Activated CD8-positive, alpha-beta memory T cell treated with anti-CD3 and anti-CD28 coated beads, Interleukin-2, amount 10 ng/mL, durations not matched to agents 7 days and 5 days (primary cell): ENCODE results near the gene SRPK2. TPM values are rescaled to one million over a fixed set of nuclear protein-coding genes. Genes with fewer than 3 reads are reported as not detected.
"Not testable (repeated sequence)": the region's sequence is repeated elsewhere in the genome, so short reads cannot be mapped to it uniquely, and the experiment has no call there.

Experiments
- ATAC-seq: fragments of 150-1000 bp; cut with Tn5 transposase; one replicate; pipeline ENCODE4 v1.10.0; 2021; ENCODE audit warnings: moderate library complexity
- CTCF ChIA-PET: fragments of 350-600 bp; sonication (Branson Sonifier 250); formaldehyde crosslinking; loops from one replicate; lab custom pipeline; 2021; ENCODE audit warnings: antibody characterized with exemption; lab: Charles Lee
- DNase-seq: peaks from one replicate; pipeline ENCODE4 v3.0.0-alpha.2; 2020
- H3K27ac Mint-ChIP-seq: one replicate; pipeline ENCODE4 v1.8.0; 2021; ENCODE audit warnings: mild to moderate bottlenecking, mixed read lengths
- H3K27me3 Mint-ChIP-seq: one replicate; pipeline ENCODE4 v1.8.0; 2021; ENCODE audit warnings: mixed read lengths
- H3K36me3 Mint-ChIP-seq: one replicate; pipeline ENCODE4 v1.8.0; 2021; ENCODE audit warnings: mild to moderate bottlenecking, mixed read lengths
- H3K4me1 Mint-ChIP-seq: one replicate; pipeline ENCODE4 v1.8.0; 2021; ENCODE audit warnings: mixed read lengths
- H3K4me3 Mint-ChIP-seq: one replicate; pipeline ENCODE4 v1.8.0; 2021; ENCODE audit warnings: mild to moderate bottlenecking, moderate library complexity, mixed read lengths
- H3K9me3 Mint-ChIP-seq: one replicate; pipeline ENCODE4 v1.8.0; 2022; ENCODE audit warnings: low read depth, mixed read lengths
- total RNA-seq, 2 experiments: library from RNA; stranded (reverse); gene quantifications; one replicate each; pipeline ENCODE4 v1.2.3, GENCODE V29; 2021

The SRPK2 gene
- total RNA-seq, result 10 to 100 TPM; 40.4 to 41.2 TPM

GRCh38 chr7:105388356-105389087 lies at the start of gene SRPK2:
TSS of gene SRPK2 (minus strand) at chr7:105388921.
- Mint-ChIP-seq H3K36me3 (peaks cover 11% of the 10 kb centered on the region), H3K4me1 (peaks cover 23% of the 10 kb centered on the region), H3K27me3 (no peaks in the 10 kb centered on the region), H3K27ac (peak within 1 kb of the TSS; percentile 80), H3K4me3 (peak within 1 kb of the TSS; percentile 86), H3K9me3 (no peaks in the 10 kb centered on the region)
- CTCF ChIA-PET, result interaction anchor here (1.4 kb wide), 1 partner anchor 42 kb away, joined by 4 read pairs; no protein-coding TSS in a partner anchor
- peak; percentile 84 for DNase-seq
- peak; percentile 92 for ATAC-seq

- Mint-ChIP-seq H3K4me3 (no peak overlapping the region), H3K9me3 (no peaks in the 10 kb centered on the region), H3K27me3 (no peaks in the 10 kb centered on the region), H3K36me3 (no peaks in the 10 kb centered on the region), H3K4me1 (peaks cover 2% of the 10 kb centered on the region), H3K27ac (no peak overlapping the region)
- ATAC-seq (no peak), DNase-seq (no peak)
- CTCF ChIA-PET, result interaction anchor here (0.7 to 1.3 kb wide), 2 partner anchors 8 to 710 kb away, joined by 3 to 4 read pairs; no protein-coding TSS in a partner anchor
Observed at GRCh38 chr7:105438254-105438653, 49.5 kb upstream of the SRPK2 start.

GRCh38 chr7:105437356-105437755 lies 48.6 kb upstream of the SRPK2 start:
- H3K36me3 Mint-ChIP-seq, H3K27me3 Mint-ChIP-seq, CTCF ChIA-PET, H3K27ac Mint-ChIP-seq, H3K4me1 Mint-ChIP-seq, ATAC-seq, H3K9me3 Mint-ChIP-seq, DNase-seq, H3K4me3 Mint-ChIP-seq: not testable (repeated sequence)

GRCh38 chr7:105429746-105430612 lies 41.3 kb upstream of the SRPK2 start:
- Mint-ChIP-seq H3K27me3 (no peaks in the 10 kb centered on the region), H3K4me3 (no peak overlapping the region), H3K36me3 (no peaks in the 10 kb centered on the region), H3K27ac (no peak overlapping the region), H3K9me3 (no peaks in the 10 kb centered on the region), H3K4me1 (peaks cover 8% of the 10 kb centered on the region)
- CTCF ChIA-PET, result interaction anchor here (0.6 to 1.7 kb wide), 12 partner anchors 9 to 512 kb away, joined by 3 to 5 read pairs (median 3); no protein-coding TSS in a partner anchor
- ATAC-seq, result no peak
- peak; percentile 62 for DNase-seq

DNA sequence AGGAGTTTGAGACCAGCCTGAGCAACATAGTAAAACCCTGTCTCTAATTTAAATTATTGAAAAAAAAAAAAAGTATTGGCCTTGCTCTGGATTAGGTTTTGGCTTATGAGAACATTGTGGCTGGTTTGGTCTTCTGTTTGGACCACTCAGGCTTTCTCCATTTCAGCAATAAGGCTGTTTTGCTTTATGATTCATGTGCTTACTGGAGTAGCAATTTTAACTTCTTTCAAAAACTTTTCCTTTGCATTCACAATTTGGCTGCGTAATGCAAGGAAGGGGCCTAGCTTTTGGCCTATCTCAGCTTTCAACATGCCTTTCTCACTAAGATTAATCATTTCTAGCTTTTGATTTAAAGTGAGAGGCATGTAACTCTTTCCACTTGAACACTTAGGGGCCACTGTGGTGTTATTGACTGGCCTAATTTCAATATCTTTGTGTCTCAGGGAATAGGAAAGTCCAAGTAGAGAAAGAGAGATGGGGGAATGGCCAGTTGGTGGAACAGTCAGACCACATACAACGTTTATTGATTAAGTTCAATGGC lies 38.0 kb upstream of the SRPK2 start:
- CTCF ChIA-PET, result no interaction called here
- Mint-ChIP-seq H3K27me3 (no peaks in the 10 kb centered on the region), H3K36me3 (no peaks in the 10 kb centered on the region), H3K27ac (no peak overlapping the region), H3K9me3 (no peaks in the 10 kb centered on the region), H3K4me3 (no peak overlapping the region), H3K4me1 (peaks cover 8% of the 10 kb centered on the region)
- no peak for ATAC-seq
- no peak for DNase-seq

GRCh38 chr7:105423987-105424386 lies 35.3 kb upstream of the SRPK2 start:
- no peak for DNase-seq

GRCh38 chr7:105413887-105414437 lies 25.2 kb upstream of the SRPK2 start:
- DNase-seq, result no peak
- H3K36me3 Mint-ChIP-seq, result no peaks in the 10 kb centered on the region
- H3K4me1 Mint-ChIP-seq, result no peaks in the 10 kb centered on the region
- no peaks in the 10 kb centered on the region for H3K9me3 Mint-ChIP-seq
- no peak for ATAC-seq
- H3K27me3 Mint-ChIP-seq, result no peaks in the 10 kb centered on the region
- H3K27ac Mint-ChIP-seq, result no peak overlapping the region
- no peak overlapping the region for H3K4me3 Mint-ChIP-seq
- CTCF ChIA-PET, result interaction anchor here (0.9 kb wide), 1 partner anchor 9 kb away, joined by 3 read pairs; no protein-coding TSS in a partner anchor

More at GRCh38 chr7:105423987-105424386, 35.3 kb upstream of the SRPK2 start:
- Mint-ChIP-seq H3K27me3 (no peaks in the 10 kb centered on the region), H3K36me3 (no peaks in the 10 kb centered on the region), H3K4me3 (no peak overlapping the region), H3K9me3 (no peaks in the 10 kb centered on the region), H3K27ac (no peak overlapping the region), H3K4me1 (peaks cover 6% of the 10 kb centered on the region)
- no peak for ATAC-seq
- CTCF ChIA-PET, result no interaction called here

DNA sequence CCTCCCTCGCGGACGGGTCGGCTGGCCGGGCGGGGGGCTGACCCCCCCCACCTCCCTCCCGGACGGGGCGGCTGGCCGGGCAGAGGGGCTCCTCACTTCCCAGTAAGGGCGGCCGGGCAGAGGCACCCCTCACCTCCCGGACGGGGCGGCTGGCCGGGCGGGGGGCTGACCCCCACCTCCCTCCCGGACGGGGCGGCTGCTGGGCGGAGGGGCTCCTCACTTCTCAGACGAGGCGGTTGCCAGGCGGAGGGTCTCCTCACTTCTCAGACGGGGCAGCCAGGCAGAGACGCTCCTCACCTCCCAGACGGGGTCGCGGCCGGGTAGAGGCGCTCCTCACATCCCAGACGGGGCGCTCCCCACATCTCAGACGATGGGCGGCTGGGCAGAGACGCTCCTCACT lies 22.1 kb upstream of the SRPK2 start:
- H3K4me1 Mint-ChIP-seq, H3K4me3 Mint-ChIP-seq, H3K27me3 Mint-ChIP-seq, ATAC-seq, H3K36me3 Mint-ChIP-seq, DNase-seq, H3K27ac Mint-ChIP-seq, H3K9me3 Mint-ChIP-seq, CTCF ChIA-PET: not testable (repeated sequence)

- H3K4me3 Mint-ChIP-seq, H3K4me1 Mint-ChIP-seq, H3K36me3 Mint-ChIP-seq, H3K27me3 Mint-ChIP-seq, H3K27ac Mint-ChIP-seq, CTCF ChIA-PET, ATAC-seq, H3K9me3 Mint-ChIP-seq, DNase-seq: not testable (repeated sequence)
Observed at GRCh38 chr7:105409775-105410174, 21.1 kb upstream of the SRPK2 start.

DNA sequence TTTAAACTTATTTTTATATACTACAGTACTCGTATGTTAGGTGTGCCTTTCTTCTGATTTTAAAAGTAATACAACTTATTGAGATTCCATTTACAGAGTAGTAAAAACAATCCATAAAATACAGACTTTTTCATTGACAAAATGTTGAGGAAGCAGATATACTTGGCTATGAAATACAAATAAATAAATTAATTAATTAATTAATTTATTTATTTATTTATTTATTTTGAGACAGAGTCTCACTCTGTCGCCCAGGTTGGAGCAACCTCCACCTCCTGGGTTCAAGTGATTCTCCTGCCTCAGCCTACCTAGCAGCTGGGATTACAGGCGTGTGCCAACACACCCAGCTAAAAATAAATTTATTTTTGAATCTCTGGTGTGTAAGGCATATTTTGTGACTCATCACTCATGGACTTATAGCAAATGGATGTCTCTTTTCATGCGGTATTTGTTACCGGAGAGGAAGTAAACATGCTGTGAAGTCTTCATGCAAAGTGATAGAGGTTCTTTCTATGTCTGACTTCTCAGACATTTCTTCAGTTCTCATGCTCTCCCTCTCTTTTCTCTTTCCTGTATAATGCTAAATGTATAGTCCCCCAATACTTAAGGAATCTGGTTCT lies 20.2 kb upstream of the SRPK2 start:
- Mint-ChIP-seq H3K9me3 (no peaks in the 10 kb centered on the region), H3K27ac (no peak overlapping the region), H3K27me3 (no peaks in the 10 kb centered on the region), H3K4me3 (no peak overlapping the region), H3K36me3 (no peaks in the 10 kb centered on the region), H3K4me1 (no peaks in the 10 kb centered on the region)
- DNase-seq (no peak), ATAC-seq (no peak)
- CTCF ChIA-PET, result no interaction called here

GRCh38 chr7:105403128-105403527 lies 14.4 kb upstream of the SRPK2 start:
- H3K4me1 Mint-ChIP-seq, result no peaks in the 10 kb centered on the region
- no peak for DNase-seq
- no peak for ATAC-seq
- CTCF ChIA-PET, result no interaction called here
- H3K9me3 Mint-ChIP-seq, result no peaks in the 10 kb centered on the region
- no peaks in the 10 kb centered on the region for H3K36me3 Mint-ChIP-seq
- H3K4me3 Mint-ChIP-seq, result no peak overlapping the region
- H3K27me3 Mint-ChIP-seq, result no peaks in the 10 kb centered on the region
- no peak overlapping the region for H3K27ac Mint-ChIP-seq

- no peaks in the 10 kb centered on the region for H3K27me3 Mint-ChIP-seq
- CTCF ChIA-PET, result interaction anchor here (0.8 kb wide), 1 partner anchor 14 kb away, joined by 4 read pairs; no protein-coding TSS in a partner anchor
- H3K27ac Mint-ChIP-seq, result no peak overlapping the region
- H3K36me3 Mint-ChIP-seq, result no peaks in the 10 kb centered on the region
- H3K9me3 Mint-ChIP-seq, result no peaks in the 10 kb centered on the region
- no peak for DNase-seq
- no peaks in the 10 kb centered on the region for H3K4me1 Mint-ChIP-seq
- no peak for ATAC-seq
- H3K4me3 Mint-ChIP-seq, result no peak overlapping the region
Observed at GRCh38 chr7:105402221-105403095, 13.7 kb upstream of the SRPK2 start.
